ENCODE results near the gene SH3RF3. TPM values are rescaled to one million over a fixed set of nuclear protein-coding genes. Genes with fewer than 3 reads are reported as not detected.

SH3RF3 gene
- total RNA-seq, 4 donors from 2014 or later, result 2.2 to 6.1 (median 4.2) TPM

GRCh38 chr2:109302319-109302718, 173.3 kb downstream of the SH3RF3 start:
- WGBS, result 87% methylated on average over 6 of the region's 6 CpGs
- no peaks in the 10 kb centered on the region for H3K36me3 ChIP-seq
- no peak for DNase-seq (ENCODE audit: low spot score in 2 of 2)
- H3K4me3 ChIP-seq, result no peak overlapping the region
- H3K4me1 ChIP-seq, result no peaks in the 10 kb centered on the region
- H3K27me3 ChIP-seq, result no peaks in the 10 kb centered on the region
- no peak overlapping the region for H3K27ac ChIP-seq
- TF ChIP-seq POLR2AphosphoS5 (IDR thresholded peaks at IDR 0.05), result no peak
- no peak for TF ChIP-seq POLR2A (IDR thresholded peaks at IDR 0.05)
- TF ChIP-seq CTCF (IDR thresholded peaks at IDR 0.05), result no peak
- no peak for TF ChIP-seq EP300 (IDR thresholded peaks at IDR 0.05)
- no peaks in the 10 kb centered on the region for H3K9me3 ChIP-seq

- no peaks in the 10 kb centered on the region for H3K9me3 ChIP-seq
- H3K27ac ChIP-seq, result no peak overlapping the region
- H3K4me1 ChIP-seq, result no peaks in the 10 kb centered on the region
- 81% methylated on average over 5 of the region's 5 CpGs for WGBS
- TF ChIP-seq CTCF (IDR thresholded peaks at IDR 0.05) (no peak), EP300 (IDR thresholded peaks at IDR 0.05) (no peak), POLR2AphosphoS5 (IDR thresholded peaks at IDR 0.05) (no peak), POLR2A (IDR thresholded peaks at IDR 0.05) (no peak)
- H3K4me3 ChIP-seq, result no peak overlapping the region
- no peaks in the 10 kb centered on the region for H3K27me3 ChIP-seq
- no peaks in the 10 kb centered on the region for H3K36me3 ChIP-seq
- no peak for DNase-seq (ENCODE audit: low spot score in 2 of 2)
These were observed 175.2 kb downstream of the SH3RF3 start for GRCh38 chr2:109304242-109304641.

GRCh38 chr2:109304731-109305470, 175.9 kb downstream of the SH3RF3 start:
- Histone ChIP-seq H3K4me1 (no peaks in the 10 kb centered on the region), H3K27me3 (no peaks in the 10 kb centered on the region), H3K27ac (no peak overlapping the region), H3K9me3 (no peaks in the 10 kb centered on the region), H3K4me3 (no peak overlapping the region), H3K36me3 (no peaks in the 10 kb centered on the region)
- TF ChIP-seq POLR2A (IDR thresholded peaks at IDR 0.05) (no peak), EP300 (IDR thresholded peaks at IDR 0.05) (no peak), POLR2AphosphoS5 (IDR thresholded peaks at IDR 0.05) (no peak), CTCF (IDR thresholded peaks at IDR 0.05) (no peak)
- WGBS, result 85% methylated on average over 13 of the region's 13 CpGs
- DNase-seq (ENCODE audit: low spot score in 2 of 2), result no peak

GRCh38 chr2:109305490-109306167, 176.6 kb downstream of the SH3RF3 start:
- WGBS, result 81% methylated on average over 10 of the region's 15 CpGs
- H3K36me3 ChIP-seq, result no peaks in the 10 kb centered on the region
- DNase-seq (ENCODE audit: low spot score in 2 of 2), result no peak

More at GRCh38 chr2:109305490-109306167, 176.6 kb downstream of the SH3RF3 start:
- H3K27ac ChIP-seq, result no peak overlapping the region
- no peaks in the 10 kb centered on the region for H3K9me3 ChIP-seq
- no peaks in the 10 kb centered on the region for H3K27me3 ChIP-seq
- TF ChIP-seq EP300 (IDR thresholded peaks at IDR 0.05) (no peak), CTCF (IDR thresholded peaks at IDR 0.05) (no peak), POLR2AphosphoS5 (IDR thresholded peaks at IDR 0.05) (no peak), POLR2A (IDR thresholded peaks at IDR 0.05) (no peak)
- H3K4me3 ChIP-seq, result no peak overlapping the region
- no peaks in the 10 kb centered on the region for H3K4me1 ChIP-seq
